Fibroblast of pulmonary artery (primary cell): ENCODE data around the gene AGAP1.

ENCODE experiments used
- DNase-seq: peaks from one replicate; pipeline ENCODE4 v3.0.0-alpha.2; 2010; ENCODE audit warnings: low read depth
- H3K4me3 ChIP-seq: replicated peaks from 2 replicates; pipeline ENCODE4 v1.5.1; 2011; ENCODE audit warnings: low read depth, mild to moderate bottlenecking, control low read depth, low read length, moderate library complexity
- TF ChIP-seq, protein P1 (sequence below): IDR thresholded peaks from 2 replicates; pipeline ENCODE4 v1.5.1; 2011; ENCODE audit warnings: mild to moderate bottlenecking, control low read depth, low read length, inconsistent platforms; ENCODE audit errors: missing control alignments

AGAP1 gene

DNA sequence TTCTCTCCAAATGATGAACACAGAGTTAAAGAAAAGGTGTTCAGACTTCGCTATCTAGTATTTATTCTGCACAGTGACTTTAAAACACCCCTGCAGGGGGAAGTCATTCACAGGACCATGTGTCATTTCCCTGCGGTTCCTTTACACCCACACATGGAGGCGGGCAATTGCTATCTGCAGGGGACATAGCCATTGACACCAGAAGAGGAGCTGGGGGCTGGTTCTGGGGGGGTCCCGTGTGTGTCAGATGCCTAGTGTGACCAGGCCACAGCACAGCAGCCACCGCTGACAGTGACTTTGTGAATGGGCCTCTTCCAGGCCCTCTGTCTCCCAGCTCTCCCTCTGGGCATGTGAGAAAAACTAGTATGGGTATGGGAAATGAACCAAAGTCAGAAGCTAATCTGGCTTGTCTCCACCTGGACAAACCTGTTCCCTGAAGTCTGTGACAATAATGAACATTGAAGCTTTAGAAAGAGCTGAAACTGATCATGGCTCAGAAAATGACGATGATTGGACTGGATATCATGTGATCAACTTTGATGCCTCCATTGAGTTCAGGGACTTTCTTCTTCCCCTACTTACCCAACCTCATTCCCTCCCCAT, 681.8 kb downstream of the AGAP1 start:
- H3K4me3 ChIP-seq: no peak overlapping the region
- DNase-seq: no peak
- TF ChIP-seq, protein P1, sequence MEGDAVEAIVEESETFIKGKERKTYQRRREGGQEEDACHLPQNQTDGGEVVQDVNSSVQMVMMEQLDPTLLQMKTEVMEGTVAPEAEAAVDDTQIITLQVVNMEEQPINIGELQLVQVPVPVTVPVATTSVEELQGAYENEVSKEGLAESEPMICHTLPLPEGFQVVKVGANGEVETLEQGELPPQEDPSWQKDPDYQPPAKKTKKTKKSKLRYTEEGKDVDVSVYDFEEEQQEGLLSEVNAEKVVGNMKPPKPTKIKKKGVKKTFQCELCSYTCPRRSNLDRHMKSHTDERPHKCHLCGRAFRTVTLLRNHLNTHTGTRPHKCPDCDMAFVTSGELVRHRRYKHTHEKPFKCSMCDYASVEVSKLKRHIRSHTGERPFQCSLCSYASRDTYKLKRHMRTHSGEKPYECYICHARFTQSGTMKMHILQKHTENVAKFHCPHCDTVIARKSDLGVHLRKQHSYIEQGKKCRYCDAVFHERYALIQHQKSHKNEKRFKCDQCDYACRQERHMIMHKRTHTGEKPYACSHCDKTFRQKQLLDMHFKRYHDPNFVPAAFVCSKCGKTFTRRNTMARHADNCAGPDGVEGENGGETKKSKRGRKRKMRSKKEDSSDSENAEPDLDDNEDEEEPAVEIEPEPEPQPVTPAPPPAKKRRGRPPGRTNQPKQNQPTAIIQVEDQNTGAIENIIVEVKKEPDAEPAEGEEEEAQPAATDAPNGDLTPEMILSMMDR: no peak

DNA sequence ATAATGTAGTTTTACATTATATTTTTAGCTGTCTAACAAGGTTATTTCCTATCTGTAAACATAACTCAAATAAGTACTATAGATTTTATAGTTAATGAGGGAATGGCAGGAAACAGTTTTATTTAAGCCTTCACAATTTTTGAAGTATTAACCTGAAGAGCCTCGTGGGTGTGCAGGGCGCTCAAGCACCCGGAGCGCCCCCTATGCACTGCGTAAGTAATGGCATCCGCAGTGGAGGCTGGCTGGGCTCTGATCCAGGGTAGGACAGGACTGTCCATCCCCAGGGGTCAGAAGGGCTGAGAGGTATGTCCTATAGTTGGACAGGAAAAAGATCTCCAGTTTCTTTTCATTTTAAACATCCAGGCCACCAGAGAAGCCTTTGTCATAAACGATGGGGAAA, 682.6 kb downstream of the AGAP1 start:
- DNase-seq: peak; percentile 48
- TF ChIP-seq, protein P1: peak; percentile 67
- H3K4me3 ChIP-seq: no peak overlapping the region

DNA sequence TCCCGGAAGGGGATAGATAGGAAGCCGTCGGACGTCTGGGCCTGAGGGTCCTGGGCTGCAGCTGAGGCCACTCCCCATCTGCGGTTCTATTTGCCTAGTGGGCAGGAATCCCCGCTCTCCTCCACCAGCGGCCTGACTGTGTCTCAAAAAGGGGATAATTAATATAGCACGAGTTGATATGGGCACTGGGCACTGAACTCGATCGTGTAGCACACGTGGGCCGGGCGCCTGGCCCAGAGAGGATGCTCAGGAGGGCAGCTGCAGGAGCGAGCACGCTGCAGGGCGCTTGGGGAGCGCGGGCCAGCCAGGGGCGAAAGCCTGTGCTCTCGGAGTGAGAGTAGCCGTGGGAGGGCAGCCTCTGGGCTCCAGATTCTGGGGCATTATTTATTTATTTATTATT, 683.1 kb downstream of the AGAP1 start:
- DNase-seq: no peak
- TF ChIP-seq, protein P1: no peak
- H3K4me3 ChIP-seq: no peak overlapping the region

DNA sequence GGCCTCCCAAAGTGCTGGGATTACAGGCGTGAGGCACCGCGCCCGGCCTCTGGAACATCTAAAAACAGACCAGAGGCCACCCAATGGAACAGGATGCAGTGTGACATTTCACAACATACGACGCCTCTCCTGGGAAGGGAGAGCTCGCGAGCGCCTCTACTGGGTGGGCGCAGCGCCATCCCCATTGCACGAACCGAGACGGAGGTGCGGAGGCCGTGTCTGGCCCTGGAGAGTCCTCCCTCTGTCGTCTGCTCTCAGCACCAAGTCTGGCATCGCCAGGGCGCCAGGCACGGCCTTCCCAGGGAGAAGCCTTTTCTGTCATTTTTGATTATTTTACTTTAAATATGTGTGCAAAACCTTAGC, 683.7 kb downstream of the AGAP1 start:
- peak; percentile 42 for DNase-seq
- H3K4me3 ChIP-seq: no peak overlapping the region

DNA sequence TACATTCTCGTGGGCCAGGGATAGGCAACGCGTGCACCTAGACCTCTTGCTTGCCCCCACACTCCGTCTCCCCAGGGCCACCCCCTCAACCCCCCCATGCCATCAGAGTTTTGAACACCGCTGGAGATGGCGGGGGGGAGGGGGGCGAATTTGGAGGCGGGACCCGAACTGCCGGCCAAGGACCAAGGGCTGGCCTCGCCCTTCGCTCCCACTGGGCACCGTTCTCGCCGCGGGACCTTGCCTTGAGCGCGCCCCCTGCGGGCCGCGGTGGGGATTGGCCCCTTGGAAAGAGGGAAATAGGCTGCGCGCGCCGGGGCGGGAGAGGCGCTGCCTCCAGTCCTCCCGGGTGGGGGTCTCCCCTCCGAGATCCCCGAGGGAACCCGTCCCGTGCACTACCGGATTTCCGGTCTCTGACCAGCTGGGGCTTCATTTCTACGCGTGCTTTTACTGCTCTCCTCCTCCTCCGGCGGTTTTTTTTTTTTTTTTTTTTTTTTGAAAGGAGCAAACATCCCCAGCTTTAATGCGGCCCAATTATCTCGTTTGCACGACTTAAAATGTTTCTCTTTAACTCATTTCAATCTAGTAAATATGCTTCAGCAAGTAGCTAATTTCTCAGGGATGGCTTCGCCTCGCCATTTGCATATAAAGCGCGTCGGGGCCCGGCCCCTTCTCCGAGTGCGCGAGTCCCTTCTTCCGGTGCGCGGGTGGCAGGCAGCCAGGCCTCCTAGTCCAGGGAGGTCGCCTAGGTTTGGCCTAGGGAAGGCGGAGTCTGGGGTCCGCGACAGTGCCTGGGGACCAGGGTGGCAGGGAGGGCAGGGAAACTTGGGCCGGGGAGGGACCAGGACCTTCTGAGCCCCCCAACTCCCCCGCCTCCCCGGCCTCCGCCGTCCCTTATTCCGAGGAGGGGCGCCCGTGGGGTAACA, 684.4 kb downstream of the AGAP1 start:
- H3K4me3 ChIP-seq: peak overlapping the region; percentile 52
- DNase-seq: peak; percentile 62
- TF ChIP-seq, protein P1: peak; percentile 77

More for the DNA sequence above, 683.7 kb downstream of the AGAP1 start:
- TF ChIP-seq, protein P1: peak; percentile 38

DNA sequence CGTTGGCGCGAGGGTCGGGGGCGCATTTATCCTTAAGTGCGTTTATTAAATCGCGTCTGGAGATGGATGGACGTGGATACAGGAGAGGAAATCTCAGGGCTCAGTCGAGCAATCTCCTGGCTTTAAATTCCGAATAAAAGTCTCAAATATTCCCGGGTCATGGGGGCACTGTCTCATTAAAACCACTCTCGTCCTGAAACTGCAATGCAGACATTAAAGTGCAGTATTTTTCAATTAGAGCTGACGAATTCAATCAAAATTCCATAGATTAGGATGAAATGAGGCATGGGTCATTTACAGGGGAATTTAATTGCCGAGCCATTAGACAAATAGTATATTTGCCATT, 685.0 kb downstream of the AGAP1 start:
- peak overlapping the region; percentile 52 for H3K4me3 ChIP-seq
- peak; percentile 20 for DNase-seq
- TF ChIP-seq, protein P1: no peak
